NCI-H748 (cell line): ENCODE measurements around the gene C10orf90.

Experiments
- DNase-seq: peaks from one replicate; lab custom pipeline; 2025; ENCODE audit not compliant: unreplicated experiment; lab: John Stamatoyannopoulos, UW

C10orf90 gene

GRCh38 chr10:126432507-126432906, 238.0 kb downstream of the C10orf90 start:
- no peak for DNase-seq

DNA sequence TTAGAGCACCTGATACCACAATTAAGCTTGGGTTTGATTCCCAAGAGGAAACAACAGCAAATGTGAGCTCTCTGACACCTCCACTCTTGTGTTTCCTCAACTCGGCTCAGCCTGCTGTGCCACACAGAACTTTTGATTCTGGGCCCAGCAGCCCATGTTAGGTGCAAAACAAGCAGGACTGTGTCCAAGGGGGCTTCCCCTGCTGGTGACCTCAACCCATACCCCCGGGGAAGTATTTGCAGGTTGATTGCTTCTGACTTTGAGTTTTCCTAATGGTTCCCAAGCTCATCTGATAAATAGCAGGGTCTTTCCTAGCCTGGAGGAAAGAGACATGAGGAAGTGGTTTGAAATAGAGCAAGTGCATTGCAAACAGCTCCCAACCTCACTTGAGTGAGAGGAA, 238.7 kb downstream of the C10orf90 start:
- DNase-seq, result no peak

DNA sequence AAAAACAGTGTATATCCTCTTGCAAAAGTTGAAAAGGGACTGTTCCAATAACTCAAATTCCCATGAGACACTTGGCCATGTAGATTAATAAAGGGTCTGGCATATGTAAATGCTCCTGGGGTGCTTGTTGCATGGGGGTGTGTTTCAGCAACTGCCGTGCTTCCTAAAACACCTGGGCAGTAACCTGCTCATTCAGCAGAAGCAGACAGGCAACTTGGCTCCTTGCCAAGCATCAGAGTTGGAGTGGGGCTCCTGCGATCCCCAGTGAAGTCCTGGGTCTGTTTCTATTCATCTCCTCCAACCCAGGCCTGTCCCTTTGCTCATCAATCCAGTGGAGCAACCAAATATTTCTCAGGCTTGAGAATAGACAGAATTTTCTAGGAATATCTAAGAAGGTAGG, 240.0 kb downstream of the C10orf90 start:
- DNase-seq, result peak; percentile 73

DNA sequence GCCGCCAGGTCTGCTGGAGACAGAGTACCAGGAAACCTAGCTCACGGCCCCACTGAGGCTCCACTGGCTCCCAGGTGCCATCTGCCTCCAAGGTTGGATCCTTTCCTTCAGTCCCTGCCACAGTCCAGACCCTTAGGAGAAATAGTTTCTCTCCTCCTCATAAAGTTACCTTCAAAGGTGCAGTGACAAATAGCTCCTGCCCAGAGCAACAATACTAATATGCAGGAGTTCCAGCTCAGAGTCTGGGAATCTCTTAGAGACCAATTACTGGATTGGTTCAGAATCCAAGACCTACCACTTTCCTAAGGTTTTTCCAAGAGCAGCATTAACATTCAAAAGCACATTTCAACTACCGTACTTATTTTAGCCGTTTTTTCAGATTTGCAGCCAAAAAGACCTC, 241.2 kb downstream of the C10orf90 start:
- DNase-seq, result no peak

- DNase-seq, result no peak
Measured at GRCh38 chr10:126425489-126426065, 244.9 kb downstream of the C10orf90 start.

DNA sequence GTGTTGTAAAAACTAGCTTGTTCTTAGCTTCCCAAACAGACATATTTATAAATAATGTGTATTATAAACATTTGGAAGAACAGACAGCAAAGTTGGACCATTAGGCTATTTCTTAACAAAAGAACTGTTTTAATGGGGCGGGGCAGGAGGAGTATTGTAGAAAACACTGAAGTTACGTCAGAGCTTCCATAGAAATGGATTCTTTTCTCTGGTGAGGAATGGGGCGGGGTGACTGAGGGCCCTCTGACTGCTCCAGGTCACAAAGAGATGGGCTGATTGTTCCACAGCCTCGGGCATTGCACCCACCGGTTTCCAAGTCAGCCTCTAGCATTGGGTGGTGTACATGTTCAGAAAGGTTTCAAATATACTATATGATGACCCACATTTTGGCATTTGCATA, 245.5 kb downstream of the C10orf90 start:
- no peak for DNase-seq

DNA sequence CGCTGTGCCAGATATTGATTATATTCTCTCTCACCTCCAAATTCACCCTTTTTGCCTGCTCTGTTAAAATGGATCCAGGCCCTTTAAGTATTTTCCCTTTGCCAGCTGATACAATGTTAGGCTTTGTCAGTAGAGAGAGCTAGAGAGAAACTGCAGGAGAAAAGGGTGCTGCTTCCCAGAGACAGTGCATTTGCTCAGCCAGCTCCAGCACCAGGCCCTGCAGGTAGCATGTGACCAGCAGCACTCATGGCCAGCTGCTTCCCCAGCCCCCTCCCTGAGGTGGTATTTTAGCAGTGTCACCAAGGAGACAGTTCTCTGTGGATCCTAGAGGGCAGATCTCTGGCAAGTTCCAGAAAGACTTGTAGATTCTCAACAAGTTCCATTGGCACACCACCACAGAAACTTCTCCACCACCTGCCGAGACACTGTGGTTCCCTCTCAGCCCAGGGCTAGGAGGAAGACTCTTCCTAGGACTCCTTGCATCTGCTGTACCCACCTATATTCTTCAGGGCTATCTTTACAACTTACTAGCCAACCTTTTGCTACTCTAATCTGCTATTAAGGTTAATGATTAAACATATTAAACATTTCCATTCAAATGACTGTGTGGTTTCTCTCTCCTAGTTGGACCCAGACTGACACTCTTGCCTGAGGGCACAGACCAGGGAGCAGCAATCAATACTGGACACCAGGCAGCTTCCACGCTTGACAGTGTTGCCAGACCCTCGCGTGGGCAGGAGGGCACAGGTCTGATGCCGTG, 246.6 kb downstream of the C10orf90 start:
- DNase-seq, result no peak

DNA sequence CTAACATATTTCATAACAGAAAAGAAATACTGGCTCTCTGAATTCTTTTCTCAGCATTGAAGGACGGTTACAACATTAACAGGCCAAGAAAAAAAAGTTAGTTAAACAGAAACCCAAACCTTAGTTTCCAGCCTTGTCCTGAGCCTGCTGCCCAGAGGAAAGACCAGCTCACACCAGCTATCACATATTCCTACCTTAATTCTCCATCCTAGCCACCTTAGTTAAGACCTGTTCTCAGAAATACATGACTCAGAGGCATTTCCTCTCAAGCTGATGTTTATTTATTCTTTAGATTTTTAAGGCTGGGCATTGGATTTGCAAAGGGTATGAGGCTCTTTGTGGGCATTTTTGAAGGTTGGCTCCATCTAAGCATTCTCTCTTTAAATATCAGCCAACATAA, 247.9 kb downstream of the C10orf90 start:
- no peak for DNase-seq

- no peak for DNase-seq
Measured at GRCh38 chr10:126421756-126422256, 248.7 kb downstream of the C10orf90 start.

DNA sequence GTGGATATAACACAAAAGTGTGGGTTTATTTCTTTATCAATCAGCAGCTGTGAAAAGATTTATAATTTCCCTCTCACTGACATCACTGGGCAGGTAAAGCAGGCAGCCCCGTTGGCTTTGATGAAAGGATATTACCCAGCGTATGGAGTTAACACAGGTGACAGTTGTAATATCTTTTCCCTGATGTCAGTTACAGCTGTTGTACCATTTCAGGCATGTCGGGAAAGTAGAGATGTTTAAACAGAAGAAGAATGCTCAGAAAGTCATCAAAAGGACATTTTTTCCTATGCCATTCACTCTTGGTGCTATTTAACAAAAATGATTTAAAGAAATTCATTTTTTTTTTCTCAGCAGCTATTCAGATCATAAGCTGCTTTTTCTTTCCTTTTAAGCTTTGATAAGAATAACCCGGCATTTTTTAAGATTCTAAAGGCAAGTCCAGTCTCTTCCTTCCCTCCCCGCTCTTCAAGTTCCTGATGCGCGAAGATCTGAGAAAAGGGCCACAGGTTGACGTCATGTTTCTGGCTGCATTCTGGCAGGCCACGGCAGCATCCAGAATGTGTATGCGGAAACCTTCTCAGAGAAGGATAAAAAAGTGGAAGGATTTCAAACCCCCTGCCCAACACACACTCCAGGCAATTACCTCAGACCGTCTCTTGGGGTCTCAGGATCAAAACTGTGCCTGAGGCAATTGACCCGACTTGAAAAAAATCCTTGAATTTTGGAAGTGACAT, 249.8 kb downstream of the C10orf90 start:
- peak; percentile 27 for DNase-seq

DNA sequence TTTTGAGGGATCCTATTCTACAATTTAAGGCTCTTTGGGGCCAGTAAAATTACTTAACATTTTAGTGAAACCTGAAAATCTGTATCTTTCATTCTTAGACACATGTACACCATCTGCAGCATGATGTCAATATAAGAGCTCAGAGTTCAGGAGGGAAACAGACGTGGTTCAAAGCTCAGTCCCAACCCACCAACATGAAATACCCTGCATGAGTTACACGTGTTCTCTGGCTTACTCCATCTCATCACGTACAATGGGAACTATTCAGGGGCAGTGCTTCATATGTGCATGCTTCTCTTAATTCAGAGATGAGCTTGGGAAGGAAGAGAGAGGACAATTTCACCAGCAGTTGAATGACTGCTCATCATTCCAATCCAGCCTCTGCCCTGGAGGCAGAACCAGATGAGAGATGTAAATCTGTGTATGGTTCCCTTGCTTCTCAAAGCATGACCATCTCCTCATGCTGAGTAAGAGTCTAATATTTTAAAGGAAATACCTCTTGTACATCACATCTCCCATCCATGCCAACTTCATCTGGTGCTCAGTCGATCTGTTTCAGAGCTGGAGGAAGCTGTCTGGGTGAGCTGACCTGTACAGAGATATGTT, 253.2 kb downstream of the C10orf90 start:
- DNase-seq, result no peak

GRCh38 chr10:126409821-126410220, 260.7 kb downstream of the C10orf90 start:
- no peak for DNase-seq

DNA sequence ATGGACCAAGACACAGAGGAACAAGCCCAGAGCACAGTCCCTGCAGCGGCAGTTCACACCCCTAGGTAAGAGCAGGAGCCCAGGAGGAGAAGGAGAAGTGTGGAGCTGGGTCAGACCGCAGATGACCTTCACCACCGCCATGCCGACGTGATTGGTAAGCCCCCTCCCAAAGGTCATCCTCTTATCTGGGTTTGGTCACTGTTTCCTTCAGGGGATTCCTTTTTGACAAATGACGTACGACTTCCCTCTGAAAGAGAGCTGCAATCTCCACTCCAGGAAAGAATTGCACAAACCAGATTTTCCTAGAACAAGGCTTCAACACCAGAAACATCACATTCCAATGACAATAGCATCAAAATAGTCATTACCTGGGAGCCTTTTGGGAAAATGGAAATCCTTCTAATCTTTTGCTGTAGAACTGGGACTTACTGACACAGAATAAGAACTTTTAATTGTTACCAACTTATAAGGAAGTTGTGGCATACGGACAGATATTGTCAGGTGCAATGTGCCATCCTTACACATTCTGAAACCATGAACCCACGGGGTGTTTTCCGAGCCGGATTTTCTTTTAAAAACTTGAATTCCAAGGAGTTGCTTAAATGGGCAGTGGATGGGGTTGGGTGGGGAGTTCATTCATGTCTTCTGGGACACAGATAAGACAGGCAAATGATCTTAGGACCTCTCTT, 261.4 kb downstream of the C10orf90 start:
- DNase-seq, result no peak

GRCh38 chr10:126407831-126408230, 262.7 kb downstream of the C10orf90 start:
- no peak for DNase-seq

DNA sequence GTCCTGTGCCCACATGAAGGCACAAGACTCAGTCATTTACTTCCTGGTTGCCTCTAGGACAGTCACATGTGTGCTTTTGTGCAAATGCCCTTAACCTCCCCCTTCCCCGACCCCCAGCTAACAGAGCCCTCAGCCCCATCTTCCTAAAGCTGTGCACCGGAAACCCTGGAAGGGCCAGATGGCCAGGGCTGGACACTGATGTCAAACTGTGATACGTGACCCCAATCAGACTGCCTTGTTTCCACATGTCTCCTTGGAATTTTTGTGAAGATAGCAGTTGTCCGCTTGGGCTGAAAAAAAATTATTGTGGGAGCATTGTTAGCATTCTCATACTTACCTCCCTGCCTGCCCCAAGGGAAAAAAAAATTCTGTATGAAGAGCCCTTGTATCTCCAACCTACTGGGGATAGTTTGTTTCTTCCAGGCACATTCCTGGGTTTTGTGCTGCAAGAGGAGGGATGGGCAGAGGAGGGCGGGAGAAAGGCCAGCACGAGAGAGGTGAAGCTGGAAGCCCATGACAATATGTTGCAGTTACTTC, 265.2 kb downstream of the C10orf90 start:
- DNase-seq, result no peak

DNA sequence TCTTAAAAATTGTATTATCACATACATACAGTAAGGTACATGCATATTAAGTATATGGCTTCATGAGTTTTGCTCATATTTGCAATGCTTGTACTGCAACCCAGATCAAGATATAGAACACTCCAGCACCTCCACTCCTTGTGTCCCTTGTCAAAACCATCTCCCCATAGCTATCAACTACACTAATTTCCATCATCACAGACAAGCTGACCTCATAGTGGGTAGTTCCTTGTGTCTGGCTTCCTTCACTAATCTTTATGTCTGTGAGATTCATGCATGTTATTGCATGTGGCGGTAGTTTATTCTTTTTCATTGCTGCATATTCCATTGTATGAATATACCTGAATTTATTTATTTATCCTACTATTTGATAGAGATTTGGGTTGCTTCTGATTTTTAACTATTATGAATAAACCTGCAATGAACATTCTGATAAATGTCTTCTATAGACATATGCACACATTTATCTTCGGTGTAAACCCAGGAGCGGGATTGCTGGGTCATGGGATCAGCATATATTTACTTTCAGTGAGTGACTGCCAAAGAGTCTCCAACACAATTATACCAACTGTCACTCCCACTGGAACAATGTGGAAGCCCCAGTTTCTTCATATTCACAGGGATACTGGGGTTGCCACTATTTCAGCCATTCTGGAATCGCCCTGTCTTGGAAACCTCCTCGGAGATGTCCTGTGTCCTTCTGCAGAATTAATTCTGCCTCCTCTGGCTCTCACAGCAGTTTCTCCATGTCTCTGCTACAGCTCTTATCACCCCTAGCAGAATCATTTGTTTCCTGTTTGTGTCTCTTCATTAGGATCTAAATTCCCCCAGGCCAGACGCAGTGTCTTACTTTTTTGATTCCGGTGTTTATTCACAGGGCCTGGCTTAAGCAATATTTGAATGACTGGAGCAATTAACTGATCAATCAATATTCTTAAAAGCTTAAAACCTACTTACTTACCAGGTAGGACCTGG, 267.5 kb downstream of the C10orf90 start:
- DNase-seq, result peak; percentile 43

GRCh38 chr10:126400641-126401040, 269.9 kb downstream of the C10orf90 start:
- DNase-seq, result no peak

- no peak for DNase-seq
Measured at GRCh38 chr10:126398924-126399323, 271.6 kb downstream of the C10orf90 start.

- DNase-seq, result no peak
Measured at GRCh38 chr10:126398383-126398743, 272.1 kb downstream of the C10orf90 start.
